IPS-NIHi11 (cell line): Measurements from ENCODE around the gene CYB561.

Experiments used
- DNase-seq: peaks from one replicate; pipeline ENCODE4 v3.0.0; 2012; ENCODE audit warnings: mixed read lengths, low spot score

Gene CYB561

DNA sequence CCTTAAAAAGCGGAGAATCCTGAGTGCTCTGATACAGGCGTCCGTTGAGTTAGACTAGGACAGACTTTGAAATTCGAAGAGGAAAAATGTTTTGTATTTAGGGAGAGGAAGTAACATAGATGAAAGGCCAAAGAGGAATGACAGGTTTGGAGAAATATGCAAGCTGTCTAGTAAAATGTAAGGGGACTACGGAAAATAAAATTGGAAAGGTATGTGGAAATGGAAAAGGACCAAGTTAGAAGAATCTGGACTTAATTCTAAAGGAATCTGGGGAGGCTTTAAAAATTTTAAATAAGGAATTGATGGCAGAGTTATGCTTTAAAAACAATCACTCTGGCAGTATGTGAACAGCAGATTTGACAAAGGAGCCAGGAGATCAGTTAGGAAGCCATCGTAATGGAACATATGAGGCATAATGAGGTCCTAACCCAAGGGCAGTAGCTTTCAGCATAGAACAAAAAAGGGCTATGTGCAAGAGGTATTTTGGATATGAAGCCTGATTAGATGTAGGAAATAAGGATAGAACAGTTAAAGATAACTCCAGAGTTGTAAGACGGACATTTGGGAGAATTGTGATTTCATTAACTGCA, 38.3 kb downstream of the CYB561 start:
- no peak for DNase-seq

DNA sequence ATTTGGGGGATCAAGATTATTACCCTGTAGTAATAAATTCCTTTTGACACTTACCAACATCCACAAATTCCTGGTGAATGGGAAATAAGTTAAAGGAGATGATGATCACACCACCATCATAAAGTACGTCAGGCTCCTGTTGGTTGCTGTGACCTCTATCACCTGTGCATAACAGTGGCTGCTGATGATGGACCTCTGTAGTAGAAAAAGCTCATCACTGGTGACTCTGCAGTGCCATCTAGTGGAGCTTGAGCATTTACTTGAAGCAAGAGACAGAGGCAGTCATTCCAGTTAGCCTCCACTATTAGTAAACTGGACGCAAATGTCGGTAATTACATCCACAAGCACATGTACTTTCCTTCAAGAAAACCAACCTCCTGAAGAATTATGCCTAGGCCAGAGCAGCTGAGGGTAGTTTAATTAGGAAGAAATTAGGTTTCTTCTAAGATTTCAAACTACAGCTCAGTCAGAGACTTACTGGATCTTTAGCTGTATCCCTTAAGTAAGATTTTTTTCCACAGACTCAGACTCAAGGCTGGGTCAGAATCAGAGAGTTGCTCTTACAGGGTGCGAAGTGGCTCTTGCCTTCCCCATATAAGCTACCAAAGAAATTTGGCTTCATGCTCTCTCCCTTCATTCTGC, 39.3 kb downstream of the CYB561 start:
- peak; percentile 82 for DNase-seq

- peak; percentile 47 for DNase-seq
Measured at GRCh38 chr17:63405741-63406261, 40.3 kb downstream of the CYB561 start.

- DNase-seq, result no peak
Measured at GRCh38 chr17:63405020-63405419, 41.1 kb downstream of the CYB561 start.

GRCh38 chr17:63402431-63403212, 43.5 kb downstream of the CYB561 start:
- no peak for DNase-seq

DNA sequence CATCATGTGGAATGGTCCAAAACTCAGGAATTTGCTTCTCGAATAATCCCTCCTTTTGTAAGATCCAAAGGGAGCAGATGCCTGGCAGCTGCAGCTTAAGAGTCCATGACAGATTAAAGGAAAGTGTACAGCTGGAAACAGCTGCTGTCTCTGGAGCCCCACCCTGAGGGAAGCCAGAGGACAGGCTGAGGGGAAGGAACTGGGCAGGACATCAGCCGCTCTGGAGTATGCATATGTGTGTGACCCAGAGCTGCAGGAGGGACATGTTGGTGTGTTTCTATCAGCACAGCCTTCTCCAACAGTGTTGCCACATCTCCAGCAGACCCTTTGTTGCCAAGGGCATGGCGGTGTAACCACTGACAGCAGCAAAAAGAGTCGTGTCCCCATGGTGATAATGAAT, 46.2 kb downstream of the CYB561 start:
- DNase-seq, result no peak

DNA sequence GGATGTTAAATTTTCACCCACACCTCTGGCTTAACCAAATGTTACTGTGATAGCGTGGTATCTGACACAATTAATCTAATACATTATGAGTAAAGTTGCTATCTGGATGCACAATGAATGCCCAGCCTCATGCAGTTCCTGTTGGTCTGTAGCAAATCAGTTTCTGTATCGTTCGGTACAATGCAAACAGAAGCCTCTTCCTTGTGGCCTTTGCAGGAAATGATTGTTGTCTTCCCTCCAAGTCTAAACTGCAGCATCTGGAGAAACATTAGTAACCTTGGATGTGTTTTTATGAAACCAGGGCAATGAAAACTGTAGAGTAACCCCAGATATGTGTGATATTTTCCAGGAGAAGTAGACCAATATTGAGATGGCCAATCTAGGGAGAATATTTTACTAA, 46.8 kb downstream of the CYB561 start:
- no peak for DNase-seq

GRCh38 chr17:63398680-63399079, 47.4 kb downstream of the CYB561 start:
- DNase-seq, result no peak

GRCh38 chr17:63395075-63395805, 50.9 kb downstream of the CYB561 start:
- no peak for DNase-seq

GRCh38 chr17:63390090-63390489, 56.0 kb downstream of the CYB561 start:
- DNase-seq, result no peak

DNA sequence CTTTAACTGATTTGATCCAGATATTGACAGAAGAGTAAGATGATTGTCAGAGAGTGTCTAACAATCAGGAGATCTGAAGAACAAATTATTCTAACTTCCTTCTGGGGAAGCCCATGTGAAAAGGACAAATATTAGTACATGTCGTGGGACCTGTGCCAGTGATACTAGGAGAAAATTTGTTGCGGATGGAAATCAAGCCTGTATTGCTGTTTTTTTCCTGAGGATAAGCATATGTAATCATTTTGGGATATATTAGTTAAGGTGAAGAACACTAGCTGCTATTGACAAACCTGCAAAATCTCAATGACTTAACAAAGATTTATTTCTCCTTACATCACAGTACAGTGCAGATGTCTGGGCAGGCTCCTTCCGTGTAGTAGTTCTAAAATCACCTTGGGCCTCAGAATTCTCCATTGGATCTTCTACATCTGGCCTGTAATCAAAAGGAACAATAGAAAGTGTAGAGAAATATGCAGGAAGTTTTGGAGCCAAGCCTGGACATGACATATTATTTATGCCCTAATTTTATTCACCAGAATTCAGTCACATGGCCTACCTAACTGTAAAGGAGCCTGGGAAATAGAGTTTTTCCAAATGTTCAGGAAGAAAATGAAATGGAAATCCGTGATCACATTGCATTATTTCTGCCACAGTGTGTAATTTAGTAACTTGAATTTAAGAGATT, 58.3 kb downstream of the CYB561 start:
- no peak for DNase-seq

DNA sequence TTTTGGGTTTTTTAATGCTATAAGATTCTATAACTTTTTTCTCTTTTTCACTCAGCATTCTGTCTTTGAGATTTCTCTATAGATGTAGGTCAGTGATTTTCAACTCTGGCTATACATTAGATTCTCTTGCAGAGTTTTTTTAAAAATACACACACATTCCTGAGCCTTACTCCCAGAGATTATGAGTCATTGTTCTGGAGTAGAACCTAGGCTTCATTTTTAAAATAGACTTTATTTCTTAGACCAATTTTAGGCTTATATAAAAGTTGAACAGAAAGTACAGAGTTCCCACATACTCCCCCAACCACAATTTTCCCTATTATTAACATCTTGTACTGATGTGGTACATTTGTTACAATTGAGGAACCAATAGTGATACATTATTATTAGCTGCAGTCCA, 63.3 kb downstream of the CYB561 start:
- no peak for DNase-seq
